ENCODE results near the gene MPP3. TPM values are rescaled to one million over a fixed set of nuclear protein-coding genes. Genes with fewer than 3 reads are reported as not detected.

MPP3 gene, protein sequence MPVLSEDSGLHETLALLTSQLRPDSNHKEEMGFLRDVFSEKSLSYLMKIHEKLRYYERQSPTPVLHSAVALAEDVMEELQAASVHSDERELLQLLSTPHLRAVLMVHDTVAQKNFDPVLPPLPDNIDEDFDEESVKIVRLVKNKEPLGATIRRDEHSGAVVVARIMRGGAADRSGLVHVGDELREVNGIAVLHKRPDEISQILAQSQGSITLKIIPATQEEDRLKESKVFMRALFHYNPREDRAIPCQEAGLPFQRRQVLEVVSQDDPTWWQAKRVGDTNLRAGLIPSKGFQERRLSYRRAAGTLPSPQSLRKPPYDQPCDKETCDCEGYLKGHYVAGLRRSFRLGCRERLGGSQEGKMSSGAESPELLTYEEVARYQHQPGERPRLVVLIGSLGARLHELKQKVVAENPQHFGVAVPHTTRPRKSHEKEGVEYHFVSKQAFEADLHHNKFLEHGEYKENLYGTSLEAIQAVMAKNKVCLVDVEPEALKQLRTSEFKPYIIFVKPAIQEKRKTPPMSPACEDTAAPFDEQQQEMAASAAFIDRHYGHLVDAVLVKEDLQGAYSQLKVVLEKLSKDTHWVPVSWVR
- polyA plus RNA-seq: not detected

DNA sequence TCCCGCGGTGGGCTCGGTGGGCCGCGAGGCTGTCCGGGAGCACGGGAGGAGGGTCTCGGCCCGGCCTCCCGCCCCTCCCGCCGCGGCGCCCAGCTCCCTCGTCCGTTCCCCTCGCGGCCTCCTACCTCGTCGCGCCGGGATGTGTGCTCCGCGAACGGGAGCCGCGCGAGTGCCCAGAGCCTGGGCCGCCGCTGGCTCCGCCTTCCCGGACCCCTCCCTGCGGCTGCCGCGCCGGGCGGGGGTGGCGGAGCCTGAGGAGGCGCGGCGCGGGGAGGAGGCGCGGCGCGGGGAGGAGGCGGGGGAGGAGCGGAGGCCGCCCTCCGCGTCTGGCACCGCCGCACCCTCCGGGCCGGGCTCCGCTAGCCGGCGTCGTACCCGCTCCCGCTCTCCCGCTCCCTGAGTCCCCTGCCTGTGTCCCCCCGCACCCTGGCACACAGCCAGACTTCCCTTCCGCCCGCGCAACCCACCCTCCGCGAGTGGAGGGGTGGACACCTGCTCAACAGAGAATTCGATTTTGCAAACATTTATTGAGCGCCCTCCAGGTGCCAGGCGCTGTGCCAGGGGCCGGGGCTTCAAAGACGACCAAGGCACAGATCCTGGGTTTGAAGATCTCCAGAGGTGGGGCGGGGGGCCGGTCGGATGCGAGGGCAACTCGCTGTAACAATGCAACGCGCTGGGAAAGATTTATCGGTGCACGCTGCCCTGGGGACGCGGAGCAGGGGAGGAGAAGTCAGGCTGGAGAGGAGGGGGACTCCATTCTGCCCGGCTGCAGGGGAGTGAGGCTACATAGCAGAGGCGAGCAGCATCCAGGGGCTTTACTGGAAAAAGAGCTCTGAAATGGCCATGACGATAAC, at the start of gene MPP3:
TSS of gene MPP3 (minus strand) at position 171 of the 854 bp plus-strand sequence. CDS start 1,240 bp downstream, outside the sequence.
- H3K4me1 Mint-ChIP-seq: peaks cover 10 to 11% of the 10 kb centered on the region in 2 donors
- peak within 1 kb of the TSS in 1 of 6 donors; percentile 40 for H3K27ac Mint-ChIP-seq

DNA sequence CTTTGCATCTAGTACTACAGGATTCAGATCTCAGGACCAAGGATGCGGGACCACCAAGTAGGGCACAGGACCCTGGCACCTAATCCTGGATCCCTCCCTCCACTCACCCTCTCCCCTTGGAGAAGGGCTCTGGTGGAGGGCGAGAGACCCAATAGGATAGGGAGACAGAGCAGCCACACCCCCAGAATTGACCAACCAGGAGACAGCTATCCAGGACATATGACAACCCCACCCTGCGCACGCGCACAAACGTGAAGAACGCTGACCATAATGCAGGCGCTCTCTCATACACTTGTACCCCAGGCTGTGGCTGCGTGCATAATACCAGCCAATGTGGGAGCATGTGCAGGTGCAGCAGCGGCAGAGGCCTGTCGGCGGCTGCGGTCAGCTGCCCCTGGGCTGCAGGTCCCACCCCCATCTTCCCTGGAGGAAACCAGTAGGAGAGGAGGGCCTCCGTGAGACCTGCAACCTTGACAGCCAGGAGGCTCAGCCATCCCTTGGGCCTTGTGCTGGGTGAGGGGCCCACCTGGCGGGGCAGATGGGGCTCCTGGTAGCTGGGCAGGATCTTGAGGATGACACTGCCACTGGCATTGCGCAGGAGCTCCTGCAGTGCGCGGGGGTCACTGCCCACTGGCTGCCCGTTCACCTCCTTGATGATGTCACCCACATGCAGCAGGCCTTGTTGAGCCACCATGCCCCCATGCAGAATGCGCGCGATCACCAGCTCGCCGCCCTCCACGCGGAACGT, 49.0 kb upstream of the MPP3 start:
- no peak for DNase-seq
- Mint-ChIP-seq H3K9me3 (no peaks in the 10 kb centered on the region), H3K27ac (no peak overlapping the region), H3K4me1 (no peaks in the 10 kb centered on the region), H3K4me3 (no peak overlapping the region), H3K27me3 (ENCODE audit: low read depth in 3 of 3) (peaks cover 0 to 6% (median 5%) of the 10 kb centered on the region in 3 donors), H3K36me3 (no peaks in the 10 kb centered on the region)

More for the DNA sequence above, at the start of gene MPP3:
- H3K27me3 Mint-ChIP-seq (ENCODE audit: low read depth in 3 of 3): peaks cover 16 to 26% (median 26%) of the 10 kb centered on the region in 3 donors
- DNase-seq: peak; percentile 29 to 49 (median 32)
- H3K9me3 Mint-ChIP-seq: peaks cover 0 to 2% (median 0%) of the 10 kb centered on the region in 6 donors
- peak within 1 kb of the TSS; percentile 74 to 83 (median 78) for H3K4me3 Mint-ChIP-seq
- H3K36me3 Mint-ChIP-seq: no peaks in the 10 kb centered on the region

DNA sequence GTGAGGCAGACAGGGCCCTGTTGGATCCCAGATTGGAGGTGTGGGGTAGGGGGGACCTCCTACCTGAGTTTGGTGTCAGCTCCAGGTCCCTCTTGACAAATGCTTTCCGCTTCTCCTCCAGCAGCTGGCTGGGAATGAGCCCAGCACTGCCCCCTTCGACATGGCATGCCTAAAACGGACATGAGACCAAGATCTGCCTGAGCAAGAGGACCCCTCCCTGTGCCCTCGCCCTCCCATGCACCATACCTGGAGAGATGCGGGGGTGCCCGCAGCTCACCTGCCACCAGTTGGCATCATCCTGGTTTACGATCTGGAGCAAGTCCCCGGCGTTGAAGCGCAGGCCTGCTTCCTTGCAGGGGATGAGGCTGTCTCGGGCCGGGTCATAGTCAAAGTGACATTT, 48.2 kb upstream of the MPP3 start:
- Mint-ChIP-seq H3K27ac (no peak overlapping the region), H3K9me3 (no peaks in the 10 kb centered on the region), H3K27me3 (ENCODE audit: low read depth in 3 of 3) (peaks cover 0 to 5% (median 2%) of the 10 kb centered on the region in 3 donors), H3K36me3 (no peaks in the 10 kb centered on the region), H3K4me1 (no peaks in the 10 kb centered on the region), H3K4me3 (no peak overlapping the region)
- DNase-seq: no peak

DNA sequence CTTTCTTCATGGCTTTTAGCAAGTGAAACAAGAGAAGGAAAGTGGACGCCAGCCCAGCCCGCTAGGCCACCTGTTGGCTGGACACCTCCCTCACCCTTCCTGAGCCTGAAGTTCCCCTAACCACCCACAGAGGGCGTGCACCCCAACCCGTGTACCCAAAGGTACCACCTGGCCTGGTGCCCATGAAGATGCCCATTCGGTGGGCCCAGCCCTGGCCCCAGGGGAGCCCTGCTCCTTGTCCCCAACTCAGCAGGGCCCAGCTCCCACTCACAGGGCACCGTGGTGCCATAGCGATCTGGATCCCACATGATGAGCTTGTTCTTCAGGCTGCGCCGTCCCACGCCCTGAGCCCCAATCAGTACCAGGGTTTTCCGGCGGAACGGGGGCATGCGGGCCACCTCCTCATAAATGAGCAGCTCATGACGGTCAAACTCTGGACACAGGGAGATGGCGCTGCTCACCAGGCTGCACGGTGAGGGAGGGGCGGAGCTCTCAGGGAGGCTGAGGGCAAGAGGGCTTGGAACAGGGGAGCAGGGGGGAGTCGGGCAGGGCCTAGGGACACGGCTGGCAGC, 47.6 kb upstream of the MPP3 start:
- Mint-ChIP-seq H3K9me3 (no peaks in the 10 kb centered on the region), H3K36me3 (no peaks in the 10 kb centered on the region), H3K27me3 (ENCODE audit: low read depth in 3 of 3) (peaks cover 0 to 5% (median 2%) of the 10 kb centered on the region in 3 donors), H3K4me1 (no peaks in the 10 kb centered on the region), H3K27ac (no peak overlapping the region), H3K4me3 (no peak overlapping the region)
- DNase-seq: peak in 1 of 3 donors; percentile 18

DNA sequence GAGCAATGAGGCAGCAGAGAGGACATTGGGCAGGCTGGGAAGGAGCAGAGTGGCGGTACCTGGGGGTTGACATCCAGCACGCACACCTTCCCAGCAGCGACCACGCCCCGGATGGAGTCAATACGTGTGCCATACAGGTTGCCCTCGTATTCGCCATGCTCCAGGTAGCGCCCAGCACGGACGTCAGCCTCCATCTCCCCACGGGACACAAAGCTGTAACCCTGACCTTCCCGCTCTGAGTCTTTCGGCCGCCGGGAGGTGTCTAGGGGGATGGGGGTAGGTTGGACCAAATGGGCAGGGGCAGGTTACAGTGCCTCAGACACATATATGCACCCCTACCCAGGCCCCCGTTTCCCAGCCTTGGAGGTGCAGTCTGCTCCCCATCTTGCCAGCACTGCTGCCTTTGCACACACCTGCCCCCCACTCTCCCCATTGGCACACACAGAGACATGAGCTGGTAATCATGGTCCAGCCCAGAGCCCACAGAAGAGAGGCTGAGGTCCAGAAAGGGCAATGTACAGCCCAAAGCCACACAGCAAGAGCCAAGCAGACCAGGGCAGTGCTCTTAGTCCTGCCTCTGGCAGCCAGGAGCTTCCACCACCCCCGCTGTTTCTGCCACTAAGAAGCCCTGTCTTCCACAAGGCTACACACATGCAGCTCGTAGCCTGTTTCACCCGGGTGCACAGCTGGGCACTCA, 46.9 kb upstream of the MPP3 start:
- no peak overlapping the region for H3K4me3 Mint-ChIP-seq
- H3K27ac Mint-ChIP-seq: no peak overlapping the region
- no peaks in the 10 kb centered on the region for H3K4me1 Mint-ChIP-seq
- H3K9me3 Mint-ChIP-seq: no peaks in the 10 kb centered on the region
- no peaks in the 10 kb centered on the region for H3K36me3 Mint-ChIP-seq
- peaks cover 0 to 6% (median 0%) of the 10 kb centered on the region in 3 donors for H3K27me3 Mint-ChIP-seq (ENCODE audit: low read depth in 3 of 3)
- DNase-seq: no peak

DNA sequence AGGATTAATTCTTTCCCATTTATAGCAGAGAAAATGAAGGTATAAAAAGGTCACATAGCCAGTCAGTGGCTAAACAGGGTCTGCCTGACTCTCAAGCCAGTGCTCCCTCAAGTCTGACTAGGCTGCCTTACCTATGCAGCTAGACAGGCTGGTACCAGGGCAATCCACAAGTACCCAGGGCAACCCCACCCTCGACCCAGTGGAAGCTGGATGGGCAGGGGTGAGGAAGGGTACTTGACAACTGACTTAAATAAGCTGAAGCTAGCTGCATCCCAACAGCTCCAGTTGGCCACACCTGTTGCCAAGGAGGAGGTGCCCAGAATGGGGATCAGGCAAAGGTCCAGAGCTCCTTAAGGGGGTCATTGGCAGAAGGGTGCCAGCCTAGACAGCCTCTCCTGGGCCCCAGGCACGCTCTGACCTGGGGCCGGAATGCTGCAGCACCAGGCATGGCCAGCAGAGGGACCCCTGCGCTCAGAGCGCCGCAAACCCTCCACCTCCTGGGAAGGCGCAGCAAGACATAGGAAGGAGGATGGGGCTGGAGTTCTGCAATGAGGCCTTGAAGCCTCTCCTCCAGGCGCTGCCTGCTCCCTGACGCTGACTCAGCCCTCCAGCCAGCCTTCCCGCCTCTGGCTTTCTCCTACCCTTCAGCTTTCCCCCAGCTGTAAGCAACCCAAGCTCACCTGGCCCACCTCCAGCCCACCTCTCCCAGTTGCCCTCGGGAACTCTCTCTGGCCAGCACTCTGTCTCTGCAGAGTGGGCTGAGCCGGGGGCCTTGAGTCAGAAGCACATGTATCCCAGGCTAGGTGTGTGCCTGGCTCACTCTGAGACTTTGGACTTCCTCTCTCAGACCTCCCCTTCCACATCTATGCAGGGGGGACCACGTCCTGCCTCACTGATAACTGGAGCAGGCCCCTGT, 45.6 kb upstream of the MPP3 start:
- DNase-seq: peak; percentile 36 to 42 (median 40)
- Mint-ChIP-seq H3K27me3 (ENCODE audit: low read depth in 3 of 3) (peaks cover 0 to 5% (median 0%) of the 10 kb centered on the region in 3 donors), H3K36me3 (no peaks in the 10 kb centered on the region), H3K4me1 (no peaks in the 10 kb centered on the region), H3K27ac (no peak overlapping the region), H3K4me3 (no peak overlapping the region), H3K9me3 (no peaks in the 10 kb centered on the region)

DNA sequence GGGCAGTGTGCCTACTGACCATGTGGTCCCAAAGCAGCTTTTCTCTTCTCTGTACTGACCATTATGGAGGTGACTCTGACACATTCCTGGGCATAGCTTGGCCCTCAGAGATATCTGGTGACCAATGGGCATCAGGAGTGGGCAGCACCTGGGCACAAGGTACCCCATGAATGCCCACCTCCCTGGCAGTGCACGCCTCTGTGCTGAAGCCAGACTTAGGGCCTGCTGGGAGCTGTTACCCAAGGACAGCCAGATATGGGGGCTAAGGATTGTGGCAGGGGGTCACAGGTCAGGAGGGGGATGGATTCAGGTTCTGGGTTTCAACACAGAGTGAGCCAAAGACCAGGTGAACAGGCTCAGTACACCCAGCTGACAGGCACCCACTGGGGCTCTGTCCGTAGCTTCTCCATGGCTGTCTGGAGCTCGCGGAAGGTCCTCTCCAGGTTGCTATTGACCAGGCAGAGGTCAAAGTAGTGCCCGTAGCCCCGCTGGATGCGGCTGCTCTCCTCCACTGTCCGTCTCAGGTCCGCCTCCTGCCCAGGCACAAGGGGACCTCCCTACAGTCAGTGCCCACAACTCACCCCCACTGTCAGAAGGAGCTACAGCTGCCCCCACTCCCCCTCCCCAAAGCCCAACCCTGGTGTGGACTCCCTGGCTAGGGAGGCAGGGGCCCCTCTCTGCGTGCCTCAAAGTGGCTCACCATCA, 44.7 kb upstream of the MPP3 start:
- no peak overlapping the region for H3K4me3 Mint-ChIP-seq
- H3K9me3 Mint-ChIP-seq: no peaks in the 10 kb centered on the region
- H3K27me3 Mint-ChIP-seq (ENCODE audit: low read depth in 3 of 3): peaks cover 0 to 4% (median 0%) of the 10 kb centered on the region in 3 donors
- H3K4me1 Mint-ChIP-seq: no peaks in the 10 kb centered on the region
- no peak overlapping the region for H3K27ac Mint-ChIP-seq
- no peaks in the 10 kb centered on the region for H3K36me3 Mint-ChIP-seq
- no peak for DNase-seq

DNA sequence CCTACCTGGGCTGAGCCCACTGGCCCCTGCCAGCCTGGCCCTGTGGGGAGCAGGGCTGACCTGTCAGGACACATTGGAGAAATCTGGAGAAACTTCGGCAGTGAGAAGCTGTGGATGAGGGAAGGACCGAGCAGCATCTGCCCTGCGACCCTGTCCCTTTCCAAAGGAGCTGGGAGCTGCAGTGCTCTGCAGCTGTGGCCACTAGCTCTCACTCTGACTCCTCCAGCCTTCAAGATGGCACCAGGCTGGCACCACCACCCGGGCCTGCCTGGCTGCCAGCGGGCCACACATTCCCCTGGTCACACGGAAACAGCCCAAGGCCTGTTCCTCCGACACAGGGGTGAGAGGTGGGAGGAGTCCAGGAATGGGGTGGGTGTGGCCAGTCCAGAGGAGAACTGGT, 44.1 kb upstream of the MPP3 start:
- Mint-ChIP-seq H3K27ac (no peak overlapping the region), H3K27me3 (ENCODE audit: low read depth in 3 of 3) (peaks cover 0 to 6% (median 4%) of the 10 kb centered on the region in 3 donors)

DNA sequence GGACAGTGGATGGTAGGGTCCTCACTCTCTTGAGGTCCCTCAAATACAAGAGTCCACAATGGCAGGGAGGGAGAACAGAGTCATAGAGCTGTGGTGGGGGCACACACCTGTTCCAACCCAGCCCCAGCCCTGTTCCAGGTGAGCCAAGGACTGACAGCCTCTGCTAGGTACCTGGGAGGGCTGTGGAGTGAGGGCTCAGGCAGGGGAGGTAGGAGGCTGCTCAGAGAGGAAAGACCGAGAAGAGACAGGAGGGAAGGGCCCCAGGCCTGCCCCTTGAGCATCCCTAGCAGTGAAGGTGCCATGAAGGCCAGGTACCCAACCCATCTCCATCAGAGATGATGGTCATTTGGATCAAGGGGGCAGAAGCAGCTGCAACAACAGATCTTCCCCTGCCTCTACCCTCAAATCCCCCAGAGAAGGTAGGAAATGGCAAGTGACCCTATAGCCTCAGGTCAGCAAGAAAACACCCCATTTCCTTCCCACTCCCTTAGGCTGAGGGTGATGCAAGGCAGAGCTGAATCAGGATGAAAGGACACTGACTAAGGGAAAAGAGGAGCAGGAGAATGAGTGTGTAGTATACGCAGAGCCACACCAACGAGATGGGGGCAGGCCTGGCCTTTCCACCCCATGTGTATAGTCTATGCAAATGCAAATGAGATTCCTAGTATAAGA, 42.7 kb upstream of the MPP3 start:
- H3K36me3 Mint-ChIP-seq: no peaks in the 10 kb centered on the region
- no peak overlapping the region for H3K4me3 Mint-ChIP-seq
- no peaks in the 10 kb centered on the region for H3K4me1 Mint-ChIP-seq
- no peak for DNase-seq
- H3K27ac Mint-ChIP-seq: no peak overlapping the region
- no peaks in the 10 kb centered on the region for H3K9me3 Mint-ChIP-seq
- H3K27me3 Mint-ChIP-seq (ENCODE audit: low read depth in 3 of 3): peaks cover 0 to 6% (median 4%) of the 10 kb centered on the region in 3 donors

More for the DNA sequence above, 44.1 kb upstream of the MPP3 start:
- Mint-ChIP-seq H3K4me1 (no peaks in the 10 kb centered on the region), H3K9me3 (no peaks in the 10 kb centered on the region), H3K36me3 (no peaks in the 10 kb centered on the region), H3K4me3 (no peak overlapping the region)
- no peak for DNase-seq

DNA sequence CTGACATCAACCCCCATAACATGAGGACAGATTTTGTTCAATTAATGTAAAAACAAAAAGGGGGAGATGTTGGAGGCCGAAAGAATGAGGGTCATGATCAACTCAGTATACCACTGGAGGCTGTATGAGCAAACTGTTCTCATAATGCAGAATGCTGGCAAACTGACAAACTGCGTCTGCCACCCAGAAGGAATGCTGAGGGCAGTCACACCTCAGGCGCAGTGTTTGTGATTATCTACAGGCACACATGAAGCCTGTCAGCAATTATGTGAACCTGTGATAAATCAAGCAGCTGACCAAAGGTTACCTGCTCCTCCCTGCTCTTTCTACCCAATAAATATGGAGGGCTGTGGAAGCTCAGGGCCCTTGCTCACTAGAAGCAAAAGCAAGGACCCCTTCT, 41.3 kb upstream of the MPP3 start:
- Mint-ChIP-seq H3K9me3 (no peaks in the 10 kb centered on the region), H3K27ac (no peak overlapping the region), H3K4me3 (no peak overlapping the region), H3K27me3 (ENCODE audit: low read depth in 3 of 3) (peaks cover 2 to 9% (median 6%) of the 10 kb centered on the region in 3 donors), H3K4me1 (no peaks in the 10 kb centered on the region), H3K36me3 (no peaks in the 10 kb centered on the region)
- DNase-seq: no peak

DNA sequence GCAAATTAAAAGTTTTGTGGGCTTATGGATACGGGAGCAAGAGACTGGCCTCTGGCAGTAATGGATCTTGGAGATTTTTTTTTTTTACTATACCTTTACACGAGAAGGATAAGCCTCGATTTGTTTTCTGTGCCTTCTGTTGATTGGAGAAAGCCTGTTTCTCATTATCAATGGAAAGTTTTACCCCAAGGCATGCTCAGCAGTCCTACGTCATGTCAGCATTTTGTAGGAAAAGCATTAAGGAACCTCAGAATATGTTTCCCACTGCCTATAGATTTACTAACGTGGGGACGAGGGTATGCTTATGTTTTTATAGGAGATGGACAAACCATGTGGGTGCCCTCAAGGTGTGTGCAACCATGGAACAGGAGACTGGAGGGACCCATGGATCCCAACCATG, 40.9 kb upstream of the MPP3 start:
- Mint-ChIP-seq H3K36me3 (no peaks in the 10 kb centered on the region), H3K27ac (no peak overlapping the region), H3K4me1 (no peaks in the 10 kb centered on the region), H3K4me3 (no peak overlapping the region), H3K27me3 (ENCODE audit: low read depth in 3 of 3) (peaks cover 2 to 9% (median 6%) of the 10 kb centered on the region in 3 donors), H3K9me3 (no peaks in the 10 kb centered on the region)
- DNase-seq: no peak

Measured in immature natural killer cell (primary cell).